MM.1S (cell line): ENCODE data around the gene PLEKHA7.
"Not testable (repeated sequence)": the region's sequence is repeated elsewhere in the genome, so short reads cannot be mapped to it uniquely, and the experiment has no call there.

Experiments
- DNase-seq: peaks from one replicate; pipeline ENCODE4 v3.0.0-alpha.2; 2015
- H2AFZ ChIP-seq: fragments of 300-600 bp; sonication (generic); 2 replicates; pipeline ENCODE4 v1.6.0; 2016; ENCODE audit warnings: antibody characterized with exemption, low read length
- H3F3A ChIP-seq: fragments of 300-600 bp; sonication (generic); 2 replicates; pipeline ENCODE4 v1.6.1; 2016; ENCODE audit warnings: mild to moderate bottlenecking, antibody characterized with exemption, low read length, moderate library complexity, mixed read lengths; ENCODE audit not compliant: insufficient read depth
- H3K27ac ChIP-seq: fragments of 300-600 bp; sonication (generic); 2 replicates; pipeline ENCODE4 v1.5.1; 2016; ENCODE audit warnings: mild to moderate bottlenecking, low read length
- H3K27me3 ChIP-seq: fragments of 300-600 bp; sonication (generic); replicated peaks from 2 replicates; pipeline ENCODE4 v1.6.0; 2016; ENCODE audit warnings: low read length; ENCODE audit not compliant: insufficient read depth
- H3K36me3 ChIP-seq: fragments of 300-600 bp; sonication (generic); replicated peaks from 2 replicates; pipeline ENCODE4 v1.6.1; 2016; ENCODE audit warnings: mild to moderate bottlenecking, low read length, mixed read lengths; ENCODE audit not compliant: insufficient read depth
- H3K4me1 ChIP-seq: fragments of 300-600 bp; sonication (generic); 2 replicates; pipeline ENCODE4 v1.6.1; 2016; ENCODE audit warnings: low read length, mixed read lengths
- H3K4me2 ChIP-seq: fragments of 300-600 bp; sonication (generic); 2 replicates; pipeline ENCODE4 v1.6.0; 2016; ENCODE audit warnings: low read depth, low read length
- H3K4me3 ChIP-seq: fragments of 300-600 bp; sonication (generic); 2 replicates; pipeline ENCODE4 v1.5.1; 2016; ENCODE audit warnings: low read length, mixed read lengths
- H3K79me2 ChIP-seq: fragments of 300-600 bp; sonication (generic); 2 replicates; pipeline ENCODE4 v1.6.1; 2016; ENCODE audit warnings: mixed run types, low read length, mixed read lengths
- H3K9ac ChIP-seq: fragments of 300-600 bp; sonication (generic); 2 replicates; pipeline ENCODE4 v1.6.1; 2016; ENCODE audit warnings: low read length, mixed read lengths
- H3K9me2 ChIP-seq: fragments of 300-600 bp; sonication (generic); replicated peaks from 2 replicates; pipeline ENCODE4 v1.6.1; 2016; ENCODE audit warnings: mild to moderate bottlenecking, low read length, mixed read lengths; ENCODE audit not compliant: insufficient read depth
- H3K9me3 ChIP-seq: fragments of 300-600 bp; sonication (generic); replicated peaks from 2 replicates; pipeline ENCODE4 v1.6.1; 2016; ENCODE audit warnings: mild to moderate bottlenecking, low read length, mixed read lengths; ENCODE audit not compliant: insufficient read depth
- H4K20me1 ChIP-seq: fragments of 300-600 bp; sonication (generic); 2 replicates; pipeline ENCODE4 v1.6.1; 2016; ENCODE audit warnings: mild to moderate bottlenecking, low read length, moderate library complexity, mixed read lengths; ENCODE audit not compliant: insufficient read depth
- CTCF ChIP-seq: fragments of 300-600 bp; sonication (generic); IDR thresholded peaks from 2 replicates; pipeline ENCODE4 v1.5.1; 2016; ENCODE audit warnings: antibody characterized with exemption, low read length, mixed read lengths
- EZH2 ChIP-seq: fragments of 300-600 bp; sonication (generic); optimal IDR thresholded peaks from 2 replicates; pipeline ENCODE3; 2017; ENCODE audit warnings: low read depth, mild to moderate bottlenecking, antibody characterized with exemption, low read length, mixed read lengths
- EZH2phosphoT487 ChIP-seq: fragments of 300-600 bp; sonication (generic); IDR thresholded peaks from 2 replicates; pipeline ENCODE4 v1.6.1; 2018; ENCODE audit warnings: antibody characterized with exemption, low read length

Gene PLEKHA7

GRCh38 chr11:16867097-16867496 is 147.1 kb downstream of the PLEKHA7 start:
- Histone ChIP-seq H3F3A (no peaks in the 10 kb centered on the region), H3K36me3 (no peaks in the 10 kb centered on the region; the same call in 1 of the 2 replicates), H3K9me2 (no peaks in the 10 kb centered on the region), H3K27ac (no peak overlapping the region), H3K27me3 (no peaks in the 10 kb centered on the region), H3K4me3 (no peak overlapping the region), H4K20me1 (no peaks in the 10 kb centered on the region; the same call in 1 of the 2 replicates), H3K4me2 (no peak overlapping the region), H3K9me3 (no peaks in the 10 kb centered on the region), H2AFZ (no peak overlapping the region), H3K79me2 (peaks cover 47% of the 10 kb centered on the region), H3K4me1 (no peaks in the 10 kb centered on the region), H3K9ac (no peak overlapping the region)
- DNase-seq, result no peak
- TF ChIP-seq CTCF, result no peak
- no peak for TF ChIP-seq EZH2
- TF ChIP-seq EZH2phosphoT487, result no peak

GRCh38 chr11:16864428-16864827 is 149.8 kb downstream of the PLEKHA7 start:
- H3K4me1 ChIP-seq, H3K9ac ChIP-seq, H4K20me1 ChIP-seq, H3K4me3 ChIP-seq, H3K4me2 ChIP-seq, H2AFZ ChIP-seq, H3F3A ChIP-seq, H3K36me3 ChIP-seq, H3K27ac ChIP-seq, H3K9me2 ChIP-seq, DNase-seq, H3K9me3 ChIP-seq, H3K27me3 ChIP-seq: not testable (repeated sequence)
- H3K79me2 ChIP-seq, result peaks cover 60% of the 10 kb centered on the region

GRCh38 chr11:16863389-16863788 is 150.8 kb downstream of the PLEKHA7 start:
- Histone ChIP-seq H3K9ac (no peak overlapping the region), H3K9me3 (no peaks in the 10 kb centered on the region), H4K20me1 (no peaks in the 10 kb centered on the region; the same call in 1 of the 2 replicates), H3K27me3 (no peaks in the 10 kb centered on the region), H3F3A (no peaks in the 10 kb centered on the region), H3K79me2 (peaks cover 59% of the 10 kb centered on the region), H3K9me2 (no peaks in the 10 kb centered on the region), H3K4me1 (no peaks in the 10 kb centered on the region), H3K27ac (no peak overlapping the region), H3K4me2 (no peak overlapping the region), H3K4me3 (no peak overlapping the region), H3K36me3 (no peaks in the 10 kb centered on the region; the same call in 1 of the 2 replicates), H2AFZ (no peak overlapping the region)
- no peak for DNase-seq
- no peak for TF ChIP-seq EZH2
- no peak for TF ChIP-seq EZH2phosphoT487
- TF ChIP-seq CTCF, result no peak

- Histone ChIP-seq H3K9ac (no peak overlapping the region), H3K27ac (no peak overlapping the region), H3K27me3 (no peaks in the 10 kb centered on the region), H3F3A (no peaks in the 10 kb centered on the region), H3K4me3 (no peak overlapping the region), H2AFZ (no peak overlapping the region), H3K79me2 (peaks cover 60% of the 10 kb centered on the region), H3K36me3 (no peaks in the 10 kb centered on the region; the same call in 1 of the 2 replicates), H3K9me3 (no peaks in the 10 kb centered on the region), H4K20me1 (no peaks in the 10 kb centered on the region; the same call in 1 of the 2 replicates), H3K9me2 (no peaks in the 10 kb centered on the region), H3K4me1 (no peaks in the 10 kb centered on the region), H3K4me2 (no peak overlapping the region)
- TF ChIP-seq CTCF, result no peak
- no peak for TF ChIP-seq EZH2
- no peak for TF ChIP-seq EZH2phosphoT487
- DNase-seq, result no peak
Observed at GRCh38 chr11:16862726-16863125, 151.5 kb downstream of the PLEKHA7 start.
